HEK293T (cell line): ENCODE results near the gene ZPLD1.

Experiments
- ARNT ChIP-seq: fragments of 450-650 bp; IDR thresholded peaks from 2 replicates; pipeline ENCODE4 v1.6.1; 2017; ENCODE audit warnings: mild to moderate bottlenecking
- BHLHE40 ChIP-seq: fragments of 450-650 bp; IDR thresholded peaks from 2 replicates; pipeline ENCODE4 v1.6.1; 2016; ENCODE audit warnings: mild to moderate bottlenecking, moderate library complexity, borderline replicate concordance
- ELF4 ChIP-seq: fragments of 450-650 bp; IDR thresholded peaks from 2 replicates; pipeline ENCODE4 v1.6.1; 2017; ENCODE audit warnings: antibody characterized with exemption
- HDGF ChIP-seq: fragments of 450-650 bp; IDR thresholded peaks from 2 replicates; pipeline ENCODE4 v1.6.1; 2017; ENCODE audit warnings: antibody characterized with exemption, borderline replicate concordance
- L3MBTL2 ChIP-seq: fragments of 450-650 bp; conservative IDR thresholded peaks from 2 replicates; pipeline ENCODE4 v1.6.1; 2016; ENCODE audit warnings: mild to moderate bottlenecking
- SUZ12 ChIP-seq: fragments of 450-650 bp; IDR thresholded peaks from 2 replicates; pipeline ENCODE4 v1.6.1; 2016; ENCODE audit warnings: mild to moderate bottlenecking
- TARDBP ChIP-seq: fragments of 450-650 bp; IDR thresholded peaks from 2 replicates; pipeline ENCODE4 v1.6.1; 2016
- ZNF384 ChIP-seq: fragments of 450-650 bp; IDR thresholded peaks from 2 replicates; pipeline ENCODE4 v1.6.1; 2016

- TF ChIP-seq BHLHE40 (no peak), ARNT (no peak), SUZ12 (no peak), TARDBP (no peak), ZNF384 (no peak), HDGF (no peak), ELF4 (no peak), L3MBTL2 (no peak)
These were observed 50.9 kb downstream of the ZPLD1 start for GRCh38 chr3:102485701-102486100.
